Neural progenitor cell (in vitro differentiated cells): Measurements from ENCODE around the gene MORN3. TPM values are rescaled to one million over a fixed set of nuclear protein-coding genes. Genes with fewer than 3 reads are reported as not detected.

Source experiments
- DNase-seq: peaks from one replicate; pipeline ENCODE4 v3.0.0-alpha.2; 2016; ENCODE audit warnings: low spot score
- H2AFZ ChIP-seq: fragments of 200-600 bp; sonication (generic); replicated peaks from 2 replicates; pipeline ENCODE4 v1.6.1; 2016; ENCODE audit warnings: antibody characterized with exemption
- H3F3A ChIP-seq: fragments of 200-600 bp; sonication (generic); 2 replicates; pipeline ENCODE4 v1.6.1; 2016; ENCODE audit warnings: antibody characterized with exemption, low read depth
- H3K27ac ChIP-seq: fragments of 200-600 bp; sonication (generic); 2 replicates; pipeline ENCODE4 v1.5.1; 2016; ENCODE audit warnings: mild to moderate bottlenecking
- H3K27me3 ChIP-seq: fragments of 200-600 bp; sonication (generic); 2 replicates; pipeline ENCODE4 v1.6.1; 2016; ENCODE audit warnings: mild to moderate bottlenecking, moderate library complexity
- H3K36me3 ChIP-seq: fragments of 200-600 bp; sonication (generic); 2 replicates; pipeline ENCODE4 v1.5.1; 2016
- H3K4me1 ChIP-seq: fragments of 200-600 bp; sonication (generic); 2 replicates; pipeline ENCODE4 v1.6.1; 2016; ENCODE audit warnings: mixed run types
- H3K4me2 ChIP-seq: fragments of 200-600 bp; sonication (generic); 2 replicates; pipeline ENCODE4 v1.6.1; 2016
- H3K4me3 ChIP-seq: fragments of 200-600 bp; sonication (generic); 2 replicates; pipeline ENCODE4 v1.5.1; 2016
- H3K79me2 ChIP-seq: fragments of 200-600 bp; sonication (generic); 2 replicates; pipeline ENCODE4 v1.6.1; 2016; ENCODE audit warnings: low read depth
- H3K9ac ChIP-seq: fragments of 200-600 bp; sonication (generic); 2 replicates; pipeline ENCODE4 v1.6.1; 2016
- H3K9me3 ChIP-seq: fragments of 200-600 bp; sonication (generic); 2 replicates; pipeline ENCODE4 v1.5.1; 2016; ENCODE audit warnings: low read depth
- H4K20me1 ChIP-seq: fragments of 200-600 bp; sonication (generic); 2 replicates; pipeline ENCODE4 v1.6.1; 2016; ENCODE audit warnings: low read depth
- H3K27ac Mint-ChIP-seq: 3 replicates; pipeline ENCODE4 v1.8.0; 2021; ENCODE audit warnings: mixed read lengths
- H3K27me3 Mint-ChIP-seq: 2 replicates; pipeline ENCODE4 v1.8.0; 2022; ENCODE audit warnings: low read depth, mild to moderate bottlenecking, inconsistent platforms, moderate library complexity, mixed read lengths; ENCODE audit not compliant: insufficient read depth
- H3K36me3 Mint-ChIP-seq: 3 replicates; pipeline ENCODE4 v1.8.0; 2021; ENCODE audit warnings: mixed read lengths
- H3K4me1 Mint-ChIP-seq: 3 replicates; pipeline ENCODE4 v1.8.0; 2021; ENCODE audit warnings: mixed read lengths
- H3K4me3 Mint-ChIP-seq: 3 replicates; pipeline ENCODE4 v1.8.0; 2021; ENCODE audit warnings: mild to moderate bottlenecking, moderate library complexity, mixed read lengths
- H3K9me3 Mint-ChIP-seq: 3 replicates; pipeline ENCODE4 v1.8.0; 2020; ENCODE audit warnings: mixed read lengths
- CTCF ChIP-seq: fragments of 200-600 bp; sonication (generic); IDR thresholded peaks from 2 replicates; pipeline ENCODE4 v1.5.1; 2017; ENCODE audit warnings: antibody characterized with exemption, mild to moderate bottlenecking
- EZH2 ChIP-seq: fragments of 200-600 bp; sonication (generic); IDR thresholded peaks from 2 replicates; pipeline ENCODE4 v1.6.1; 2017; ENCODE audit warnings: antibody characterized with exemption, mild to moderate bottlenecking, moderate library complexity
- EZH2phosphoT487 ChIP-seq: fragments of 200-600 bp; sonication (generic); IDR thresholded peaks from 2 replicates; pipeline ENCODE4 v1.6.1; 2017; ENCODE audit warnings: antibody characterized with exemption
- total RNA-seq: library from RNA; depleted of rRNA; stranded (reverse); fragments of >200 nt; gene quantifications from 2 replicates; pipeline ENCODE4 v1.2.3, GENCODE V29; 2015; ENCODE audit warnings: low replicate concordance

Gene MORN3
- total RNA-seq, 1 donor from 2014 or later, result 0.19 TPM

GRCh38 chr12:121620333-121620891 is 49.0 kb downstream of the MORN3 start:
- H3K27ac ChIP-seq, result peak overlapping the region; percentile 78
- Mint-ChIP-seq H3K4me3 (no peak overlapping the region), H3K9me3 (no peaks in the 10 kb centered on the region), H3K36me3 (no peaks in the 10 kb centered on the region), H3K4me1 (peaks cover 28% of the 10 kb centered on the region), H3K27ac (peak overlapping the region; percentile 88), H3K27me3 (peaks cover 2% of the 10 kb centered on the region)
- no peaks in the 10 kb centered on the region for H3K27me3 ChIP-seq
- no peaks in the 10 kb centered on the region for H3K36me3 ChIP-seq
- no peaks in the 10 kb centered on the region for H3K79me2 ChIP-seq
- H2AFZ ChIP-seq, result peak overlapping the region; percentile 85
- H3K4me1 ChIP-seq, result peaks cover 17% of the 10 kb centered on the region
- DNase-seq, result peak; percentile 40
- TF ChIP-seq EZH2, result no peak
- H3F3A ChIP-seq, result peaks cover 25% of the 10 kb centered on the region
- H3K9me3 ChIP-seq, result no peaks in the 10 kb centered on the region
- H3K4me3 ChIP-seq, result no peak overlapping the region
- H4K20me1 ChIP-seq, result no peaks in the 10 kb centered on the region
- H3K9ac ChIP-seq, result no peak overlapping the region
- peak overlapping the region; percentile 35 for H3K4me2 ChIP-seq

- Mint-ChIP-seq H3K4me3 (no peak overlapping the region), H3K27ac (no peak overlapping the region)
Measured at GRCh38 chr12:121618659-121619233, 50.7 kb downstream of the MORN3 start.

GRCh38 chr12:121614872-121615467 is 54.5 kb downstream of the MORN3 start:
- Mint-ChIP-seq H3K27ac (no peak overlapping the region), H3K4me3 (no peak overlapping the region), H3K9me3 (peaks cover 2% of the 10 kb centered on the region), H3K36me3 (no peaks in the 10 kb centered on the region), H3K27me3 (peaks cover 5% of the 10 kb centered on the region), H3K4me1 (peaks cover 30% of the 10 kb centered on the region)
- Histone ChIP-seq H4K20me1 (no peaks in the 10 kb centered on the region), H3K4me1 (peaks cover 14% of the 10 kb centered on the region), H3K4me3 (no peak overlapping the region), H2AFZ (no peak overlapping the region), H3K4me2 (no peak overlapping the region), H3F3A (peaks cover 23% of the 10 kb centered on the region), H3K36me3 (no peaks in the 10 kb centered on the region), H3K9me3 (no peaks in the 10 kb centered on the region), H3K9ac (no peak overlapping the region), H3K27ac (no peak overlapping the region), H3K27me3 (no peaks in the 10 kb centered on the region), H3K79me2 (no peaks in the 10 kb centered on the region)
- no peak for DNase-seq
- TF ChIP-seq EZH2phosphoT487, result no peak
- no peak for TF ChIP-seq CTCF
- no peak for TF ChIP-seq EZH2

More at GRCh38 chr12:121618659-121619233, 50.7 kb downstream of the MORN3 start:
- Histone ChIP-seq H4K20me1 (no peaks in the 10 kb centered on the region), H3K27ac (no peak overlapping the region), H3F3A (peaks cover 19% of the 10 kb centered on the region), H3K4me1 (peaks cover 13% of the 10 kb centered on the region), H3K4me2 (no peak overlapping the region), H3K9me3 (no peaks in the 10 kb centered on the region), H3K36me3 (no peaks in the 10 kb centered on the region), H3K79me2 (no peaks in the 10 kb centered on the region), H2AFZ (no peak overlapping the region), H3K9ac (no peak overlapping the region), H3K27me3 (no peaks in the 10 kb centered on the region), H3K4me3 (no peak overlapping the region)
- no peaks in the 10 kb centered on the region for H3K9me3 Mint-ChIP-seq
- no peaks in the 10 kb centered on the region for H3K36me3 Mint-ChIP-seq
- peaks cover 2% of the 10 kb centered on the region for H3K27me3 Mint-ChIP-seq
- peaks cover 23% of the 10 kb centered on the region for H3K4me1 Mint-ChIP-seq
- no peak for DNase-seq
- TF ChIP-seq EZH2, result no peak

- Mint-ChIP-seq H3K27ac (no peak overlapping the region), H3K4me3 (no peak overlapping the region), H3K36me3 (peaks cover 2% of the 10 kb centered on the region), H3K4me1 (peaks cover 22% of the 10 kb centered on the region), H3K27me3 (peaks cover 5% of the 10 kb centered on the region), H3K9me3 (peaks cover 6% of the 10 kb centered on the region)
- H3K4me3 ChIP-seq, result no peak overlapping the region
- no peaks in the 10 kb centered on the region for H3K79me2 ChIP-seq
- DNase-seq, result no peak
- no peak for TF ChIP-seq EZH2phosphoT487
- no peak for TF ChIP-seq CTCF
- TF ChIP-seq EZH2, result no peak
- H3K9ac ChIP-seq, result no peak overlapping the region
- H3K4me1 ChIP-seq, result peaks cover 10% of the 10 kb centered on the region
- peaks cover 26% of the 10 kb centered on the region for H3F3A ChIP-seq
- H3K4me2 ChIP-seq, result no peak overlapping the region
- no peaks in the 10 kb centered on the region for H3K27me3 ChIP-seq
- no peaks in the 10 kb centered on the region for H4K20me1 ChIP-seq
- no peak overlapping the region for H2AFZ ChIP-seq
- no peaks in the 10 kb centered on the region for H3K9me3 ChIP-seq
- no peaks in the 10 kb centered on the region for H3K36me3 ChIP-seq
- H3K27ac ChIP-seq, result no peak overlapping the region
Measured at GRCh38 chr12:121613462-121613861, 56.0 kb downstream of the MORN3 start.
